ENCODE measurements around the gene CPLANE2. TPM values are rescaled to one million over a fixed set of nuclear protein-coding genes. Genes with fewer than 3 reads are reported as not detected.
"Not testable (repeated sequence)": the region's sequence is repeated elsewhere in the genome, so short reads cannot be mapped to it uniquely, and the experiment has no call there.

The CPLANE2 gene
- total RNA-seq, 2 experiments from 2014 or later: 1.2 to 1.4 TPM

DNA sequence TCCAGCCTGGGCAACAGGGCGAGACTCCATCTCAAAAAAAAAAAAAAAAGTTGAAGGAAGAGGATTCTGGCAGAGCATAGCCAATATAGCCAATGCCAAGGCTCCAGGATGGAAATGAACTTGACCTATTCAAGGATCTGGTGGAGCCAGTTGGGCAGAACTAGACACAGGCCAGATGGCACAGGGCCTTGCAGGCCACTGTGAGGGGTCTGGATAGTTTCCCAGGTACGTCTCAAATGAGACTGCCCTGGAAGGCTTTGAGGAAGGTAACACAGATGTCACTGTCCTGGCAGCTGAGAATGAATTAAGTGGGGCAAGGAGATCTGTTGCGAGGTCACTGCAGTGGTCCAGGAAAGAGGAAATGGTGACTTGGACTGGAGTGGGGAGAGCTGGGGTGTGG, 12.5 kb downstream of the CPLANE2 start:
- Mint-ChIP-seq H3K9me3 (no peaks in the 10 kb centered on the region), H3K4me3 (no peak overlapping the region), H3K4me1 (ENCODE audit: low read depth) (peaks cover 9% of the 10 kb centered on the region), H3K27me3 (peaks cover 28% of the 10 kb centered on the region), H3K27ac (no peak overlapping the region), H3K36me3 (ENCODE audit: low read depth) (no peaks in the 10 kb centered on the region)
- CTCF ChIA-PET: no interaction called here
- POLR2A ChIA-PET: no interaction called here
- TF ChIP-seq, protein P1, sequence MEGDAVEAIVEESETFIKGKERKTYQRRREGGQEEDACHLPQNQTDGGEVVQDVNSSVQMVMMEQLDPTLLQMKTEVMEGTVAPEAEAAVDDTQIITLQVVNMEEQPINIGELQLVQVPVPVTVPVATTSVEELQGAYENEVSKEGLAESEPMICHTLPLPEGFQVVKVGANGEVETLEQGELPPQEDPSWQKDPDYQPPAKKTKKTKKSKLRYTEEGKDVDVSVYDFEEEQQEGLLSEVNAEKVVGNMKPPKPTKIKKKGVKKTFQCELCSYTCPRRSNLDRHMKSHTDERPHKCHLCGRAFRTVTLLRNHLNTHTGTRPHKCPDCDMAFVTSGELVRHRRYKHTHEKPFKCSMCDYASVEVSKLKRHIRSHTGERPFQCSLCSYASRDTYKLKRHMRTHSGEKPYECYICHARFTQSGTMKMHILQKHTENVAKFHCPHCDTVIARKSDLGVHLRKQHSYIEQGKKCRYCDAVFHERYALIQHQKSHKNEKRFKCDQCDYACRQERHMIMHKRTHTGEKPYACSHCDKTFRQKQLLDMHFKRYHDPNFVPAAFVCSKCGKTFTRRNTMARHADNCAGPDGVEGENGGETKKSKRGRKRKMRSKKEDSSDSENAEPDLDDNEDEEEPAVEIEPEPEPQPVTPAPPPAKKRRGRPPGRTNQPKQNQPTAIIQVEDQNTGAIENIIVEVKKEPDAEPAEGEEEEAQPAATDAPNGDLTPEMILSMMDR (IDR thresholded peaks at IDR 0.05): no peak
- DNase-seq: no peak
- no peak for ATAC-seq
- intact Hi-C loops (cut with micrococcal nuclease): no loop called here

DNA sequence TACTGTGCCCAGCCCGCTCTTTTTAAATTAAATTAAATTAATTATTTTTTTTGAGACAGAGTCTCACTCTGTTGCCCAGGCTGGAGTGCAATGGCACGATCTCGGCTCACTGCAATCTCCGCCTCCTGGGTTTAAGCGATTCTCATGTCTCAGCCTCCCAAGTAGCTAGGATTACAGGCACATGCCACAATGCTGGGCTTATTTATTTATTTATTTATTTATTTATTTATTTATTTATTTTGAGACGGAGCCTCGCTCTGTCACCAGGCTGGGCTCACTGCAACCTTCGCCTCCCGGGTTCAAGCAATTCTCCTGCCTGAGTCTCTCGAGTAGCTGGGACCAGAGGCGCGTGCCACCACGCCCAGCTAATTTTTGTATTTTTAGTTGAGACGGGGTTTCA, 14.3 kb downstream of the CPLANE2 start:
- H3K36me3 Mint-ChIP-seq (ENCODE audit: low read depth); H3K4me3 Mint-ChIP-seq; H3K9me3 Mint-ChIP-seq; DNase-seq; H3K4me1 Mint-ChIP-seq (ENCODE audit: low read depth); ATAC-seq; H3K27ac Mint-ChIP-seq; intact Hi-C loops (cut with micrococcal nuclease): not testable (repeated sequence)
- POLR2A ChIA-PET: interaction anchor here (0.7 to 2.9 kb wide), 3 partner anchors 11 to 631 kb away, joined by 3 to 8 read pairs (median 4); partner anchors contain the start of gene CPLANE2
- CTCF ChIA-PET: interaction anchor here (1.5 kb wide), 1 partner anchor 143 kb away, joined by 6 read pairs; no protein-coding TSS in a partner anchor
- peaks cover 17% of the 10 kb centered on the region for H3K27me3 Mint-ChIP-seq

DNA sequence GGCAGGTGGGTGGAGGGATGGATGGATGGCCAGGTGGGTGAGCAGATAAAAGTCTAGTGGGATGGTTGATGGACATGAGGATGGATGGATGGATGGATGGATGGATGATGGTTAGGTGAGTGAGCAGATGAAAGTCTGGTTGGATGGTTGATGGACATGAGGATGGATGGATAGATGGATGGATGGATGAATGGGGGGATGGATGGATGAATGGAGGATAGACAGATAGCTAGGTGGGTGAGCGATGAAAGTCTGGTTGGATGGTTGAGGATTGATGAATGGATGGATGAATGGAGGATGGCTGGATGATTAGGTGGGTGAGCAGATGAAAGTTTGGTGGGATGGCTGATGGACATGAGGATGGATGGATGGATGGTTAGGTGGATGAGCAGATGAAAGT, 15.5 kb downstream of the CPLANE2 start:
- no peaks in the 10 kb centered on the region for H3K36me3 Mint-ChIP-seq (ENCODE audit: low read depth)
- H3K27me3 Mint-ChIP-seq: peaks cover 9% of the 10 kb centered on the region
- intact Hi-C loops (cut with micrococcal nuclease): no loop called here
- no peak for DNase-seq
- no peaks in the 10 kb centered on the region for H3K9me3 Mint-ChIP-seq
- ChIA-PET CTCF (no interaction called here), POLR2A (interaction anchor here (2.9 kb wide), 1 partner anchor 15 kb away, joined by 8 read pairs; the partner anchor contains the start of gene CPLANE2)
- TF ChIP-seq, protein P1 (IDR thresholded peaks at IDR 0.05): no peak
- no peak for ATAC-seq
- H3K4me1 Mint-ChIP-seq (ENCODE audit: low read depth): peaks cover 9% of the 10 kb centered on the region
- H3K27ac Mint-ChIP-seq: no peak overlapping the region
- no peak overlapping the region for H3K4me3 Mint-ChIP-seq

DNA sequence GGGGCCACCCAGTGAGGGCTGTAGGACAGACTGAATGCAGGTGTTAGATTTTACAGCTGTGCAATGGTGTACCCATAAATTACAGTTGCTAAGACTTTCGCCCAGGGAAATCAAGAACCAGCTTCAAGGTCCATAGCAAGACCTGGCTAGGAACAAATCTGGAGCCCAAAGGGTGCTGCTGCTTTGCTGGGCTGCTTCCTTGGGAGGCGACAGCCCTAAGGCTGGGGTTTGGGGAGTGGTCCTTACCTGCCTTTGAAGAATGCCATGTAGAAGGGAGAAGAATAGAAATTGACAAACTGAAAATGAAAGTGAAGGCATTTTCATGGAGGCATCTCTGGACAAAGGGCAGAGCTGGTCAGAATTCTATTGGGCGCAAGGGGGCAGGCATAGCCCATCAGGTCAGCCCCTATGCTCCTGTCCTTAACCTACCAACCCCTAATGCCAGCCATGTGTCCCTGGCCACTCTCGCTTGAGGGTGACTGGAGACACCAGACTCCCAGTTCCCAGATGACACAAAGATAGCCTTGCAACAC, 16.9 kb downstream of the CPLANE2 start:
- POLR2A ChIA-PET: interaction anchor here (4.6 kb wide), 1 partner anchor 13 kb away, joined by 27 read pairs; no protein-coding TSS in a partner anchor
- no peak overlapping the region for H3K27ac Mint-ChIP-seq
- TF ChIP-seq, protein P1 (IDR thresholded peaks at IDR 0.05): no peak
- DNase-seq (no peak), ATAC-seq (no peak)
- peaks cover 17% of the 10 kb centered on the region for H3K4me1 Mint-ChIP-seq (ENCODE audit: low read depth)
- CTCF ChIA-PET: interaction anchor here (1.1 kb wide), 2 partner anchors 12 to 17 kb away, joined by 3 to 4 read pairs; partner anchors contain the start of gene CPLANE2
- H3K9me3 Mint-ChIP-seq: no peaks in the 10 kb centered on the region
- intact Hi-C loops (cut with micrococcal nuclease): no loop called here
- no peak overlapping the region for H3K4me3 Mint-ChIP-seq
- no peaks in the 10 kb centered on the region for H3K36me3 Mint-ChIP-seq (ENCODE audit: low read depth)
- no peaks in the 10 kb centered on the region for H3K27me3 Mint-ChIP-seq

DNA sequence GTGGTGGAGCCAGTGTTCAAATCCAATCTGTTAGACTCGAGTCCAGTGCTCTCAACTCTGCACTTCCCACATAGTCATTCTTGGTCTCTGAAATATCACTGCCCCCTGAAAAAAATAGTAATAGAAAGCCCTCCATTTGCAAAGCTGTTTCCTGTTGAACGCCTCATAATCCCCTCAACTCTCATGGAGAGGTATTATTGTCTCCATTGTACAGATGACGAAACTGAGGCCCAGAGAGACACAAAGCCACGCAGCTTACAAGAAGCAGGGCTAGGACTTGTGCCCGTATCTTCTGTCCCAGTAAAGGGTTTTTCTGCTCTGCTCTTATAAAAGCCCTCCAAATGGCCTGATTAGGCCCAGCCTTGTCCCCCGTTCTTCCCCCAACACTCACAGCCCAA, 18.3 kb downstream of the CPLANE2 start:
- TF ChIP-seq, protein P1 (IDR thresholded peaks at IDR 0.05): no peak
- Mint-ChIP-seq H3K4me3 (no peak overlapping the region), H3K4me1 (ENCODE audit: low read depth) (peaks cover 17% of the 10 kb centered on the region), H3K9me3 (no peaks in the 10 kb centered on the region), H3K27ac (no peak overlapping the region), H3K36me3 (ENCODE audit: low read depth) (no peaks in the 10 kb centered on the region), H3K27me3 (no peaks in the 10 kb centered on the region)
- CTCF ChIA-PET: interaction anchor here (1.2 to 1.9 kb wide), 2 partner anchors 10 to 29 kb away, joined by 3 to 4 read pairs; no protein-coding TSS in a partner anchor
- ATAC-seq: no peak
- no peak for DNase-seq
- intact Hi-C loops (cut with micrococcal nuclease): no loop called here
- POLR2A ChIA-PET: interaction anchor here (4.6 kb wide), 1 partner anchor 11 kb away, joined by 27 read pairs; no protein-coding TSS in a partner anchor

All from activated CD8-positive, alpha-beta T cell treated with anti-CD3 and anti-CD28 coated beads for 36 hours (primary cell).